Panc1 (cell line): Measurements from ENCODE around the gene YTHDF1. TPM values are rescaled to one million over a fixed set of nuclear protein-coding genes. Genes with fewer than 3 reads are reported as not detected.

ENCODE experiments used
- ATAC-seq: fragments of 200-7000 bp; cut with Tn5 transposase; 2 replicates; pipeline ENCODE4 v1.9.1; 2020; ENCODE audit warnings: mild to moderate bottlenecking, moderate library complexity
- BruUV-seq: library from RNA; stranded (reverse); fragments of 400-500 nt; replicated peaks from 2 replicates; lab custom pipeline; 2021; lab: Mats Ljungman, UMichigan
- CTCF ChIA-PET: fragments of 300-600 bp; sonication (Branson Sonifier 250); formaldehyde crosslinking; loops from one replicate; lab custom pipeline; 2022; ENCODE audit warnings: antibody characterized with exemption; lab: Charles Lee
- POLR2A ChIA-PET: fragments of 300-600 bp; sonication (Branson Sonifier 250); formaldehyde crosslinking; loops from one replicate; lab custom pipeline; 2022; ENCODE audit warnings: antibody characterized with exemption; lab: Charles Lee
- DNase-seq: peaks from one replicate; pipeline ENCODE4 v3.0.0-alpha.2; 2010; ENCODE audit warnings: low read depth, low spot score
- H3K27ac ChIP-seq: 2 replicates; pipeline ENCODE4 v1.5.1; 2011; ENCODE audit warnings: mild to moderate bottlenecking, low read length, inconsistent platforms
- H3K27me3 ChIP-seq: fragments of 200-500 bp; sonication (Bioruptor generic); 2 replicates; pipeline ENCODE4 v1.6.0; 2014; ENCODE audit warnings: low read length, inconsistent platforms; ENCODE audit not compliant: control insufficient read depth, insufficient read depth
- H3K36me3 ChIP-seq: fragments of 200-500 bp; sonication (Bioruptor generic); 2 replicates; pipeline ENCODE4 v1.5.1; 2014; ENCODE audit warnings: inconsistent platforms, mild to moderate bottlenecking, low read length, moderate library complexity; ENCODE audit not compliant: control insufficient read depth, insufficient read depth
- H3K4me1 ChIP-seq: 2 replicates; pipeline ENCODE4 v1.5.1; 2011; ENCODE audit warnings: inconsistent platforms, mild to moderate bottlenecking, low read length, moderate library complexity; ENCODE audit not compliant: control insufficient read depth, insufficient read depth
- H3K4me3 ChIP-seq, 2 experiments: 2 replicates each; pipeline ENCODE4 v1.5.1; 2011 to 2012; ENCODE audit warnings: low read depth in 2 of 2, low read length in 2 of 2, mild to moderate bottlenecking in 2 of 2, inconsistent platforms in 1 of 2, moderate library complexity in 1 of 2
- H3K9me3 ChIP-seq: fragments of 200-500 bp; sonication (Bioruptor generic); 2 replicates; pipeline ENCODE4 v1.5.1; 2014; ENCODE audit warnings: low read depth, mild to moderate bottlenecking, inconsistent platforms, low read length, moderate library complexity; ENCODE audit not compliant: control insufficient read depth, insufficient read depth
- CTCF ChIP-seq: fragments of 450-650 bp; IDR thresholded peaks from 2 replicates; pipeline ENCODE4 v1.5.1; 2017; ENCODE audit warnings: mild to moderate bottlenecking
- POLR2AphosphoS5 ChIP-seq: IDR thresholded peaks from 2 replicates; pipeline ENCODE4 v1.6.1; 2012; ENCODE audit warnings: mild to moderate bottlenecking, low read depth, low read length, moderate library complexity
- REST ChIP-seq, 2 experiments: IDR thresholded peaks; 2 replicates each; pipeline ENCODE4 v1.6.1; 2011 to 2012; ENCODE audit warnings: low read depth in 2 of 2, control low read depth in 1 of 2, low read length in 1 of 2, mild to moderate bottlenecking in 1 of 2, moderate library complexity in 1 of 2; ENCODE audit not compliant: insufficient read depth in 1 of 2
- SIN3A ChIP-seq: IDR thresholded peaks from 2 replicates; pipeline ENCODE4 v1.6.1; 2012; ENCODE audit warnings: low read depth, mild to moderate bottlenecking, low read length, moderate library complexity, borderline replicate concordance; ENCODE audit not compliant: insufficient read depth
- TCF7L2 ChIP-seq: IDR thresholded peaks from 2 replicates; pipeline ENCODE4 v1.6.1; 2011; ENCODE audit warnings: mild to moderate bottlenecking, low read depth, low read length, inconsistent platforms
- in situ Hi-C: cut with HindIII; loops from 2 replicates; pipeline ENCODE4 v1.10.0; 2016; ENCODE audit warnings: low sequenced_read_pairs, low pct_unique_long_range_greater_than_20kb
- intact Hi-C: fragments of 100-400 bp; cut with micrococcal nuclease; formaldehyde crosslinking; loops from one replicate; pipeline ENCODE4 v1.10.0; 2022; ENCODE audit not compliant: unreplicated experiment
- total RNA-seq: library from RNA; stranded (reverse); gene quantifications from one replicate; pipeline ENCODE4 v1.2.1, GENCODE V29; 2021; ENCODE audit not compliant: unreplicated experiment

The YTHDF1 gene
- total RNA-seq, 1 experiment from 2014 or later = 43.0 TPM

GRCh38 chr20:63158845-63159244, 57.1 kb downstream of the YTHDF1 start:
- CTCF ChIA-PET = no interaction called here
- H3K9me3 ChIP-seq = no peaks in the 10 kb centered on the region
- POLR2A ChIA-PET = no interaction called here
- H3K27me3 ChIP-seq = no peaks in the 10 kb centered on the region
- DNase-seq = no peak
- no peak overlapping the region for H3K4me3 ChIP-seq
- intact Hi-C loops = no loop called here
- ATAC-seq = no peak
- BruUV-seq = no TSS peak
- H3K36me3 ChIP-seq = no peaks in the 10 kb centered on the region
- no peak overlapping the region for H3K27ac ChIP-seq
- no peak for TF ChIP-seq POLR2AphosphoS5
- TF ChIP-seq TCF7L2 = no peak
- no peak for TF ChIP-seq SIN3A
- TF ChIP-seq CTCF = no peak
- TF ChIP-seq REST (IDR thresholded peaks at IDR 0.05; ENCODE audit: insufficient read depth in 1 of 2, low read depth in 2 of 2, low read length in 1 of 2) = no peak
- H3K4me1 ChIP-seq = no peaks in the 10 kb centered on the region
- in situ Hi-C loops = no loop called here

- BruUV-seq = no TSS peak
Observed at GRCh38 chr20:63158352-63158751, 57.6 kb downstream of the YTHDF1 start.

More at GRCh38 chr20:63158352-63158751, 57.6 kb downstream of the YTHDF1 start:
- Histone ChIP-seq H3K27ac (no peak overlapping the region), H3K4me3 (no peak overlapping the region), H3K36me3 (no peaks in the 10 kb centered on the region), H3K9me3 (no peaks in the 10 kb centered on the region), H3K4me1 (no peaks in the 10 kb centered on the region), H3K27me3 (no peaks in the 10 kb centered on the region)
- intact Hi-C loops (no loop called here), in situ Hi-C loops (no loop called here)
- no peak for ATAC-seq
- TF ChIP-seq REST (IDR thresholded peaks at IDR 0.05; ENCODE audit: insufficient read depth in 1 of 2, low read depth in 2 of 2, low read length in 1 of 2) (no peak), POLR2AphosphoS5 (no peak), TCF7L2 (no peak), CTCF (no peak), SIN3A (no peak)
- no peak for DNase-seq
- CTCF ChIA-PET = no interaction called here
- POLR2A ChIA-PET = no interaction called here
